Measurements from ENCODE around the gene EGFL8.
A peak's percentile ranks its signal among the peaks of the same experiment; 100 is the strongest.

The EGFL8 gene

GRCh38 chr6:32117461-32117860 is 46.9 kb upstream of the EGFL8 start:
- no peak for TF ChIP-seq RAD21 (IDR thresholded peaks at IDR 0.05; ENCODE audit: low read depth)

GRCh38 chr6:32118782-32119628 is 45.4 kb upstream of the EGFL8 start:
- TF ChIP-seq CEBPB (IDR thresholded peaks at IDR 0.05) (no peak), ZBTB7A (IDR thresholded peaks at IDR 0.05; ENCODE audit: low read depth) (no peak), FOXM1 (IDR thresholded peaks at IDR 0.05; ENCODE audit: borderline replicate concordance, low read depth) (no peak), RAD21 (IDR thresholded peaks at IDR 0.05; ENCODE audit: low read depth) (peak; percentile 87), TCF12 (IDR thresholded peaks at IDR 0.05; ENCODE audit: low read depth) (no peak), CREB1 (IDR thresholded peaks at IDR 0.05; ENCODE audit: low read depth) (no peak)

DNA sequence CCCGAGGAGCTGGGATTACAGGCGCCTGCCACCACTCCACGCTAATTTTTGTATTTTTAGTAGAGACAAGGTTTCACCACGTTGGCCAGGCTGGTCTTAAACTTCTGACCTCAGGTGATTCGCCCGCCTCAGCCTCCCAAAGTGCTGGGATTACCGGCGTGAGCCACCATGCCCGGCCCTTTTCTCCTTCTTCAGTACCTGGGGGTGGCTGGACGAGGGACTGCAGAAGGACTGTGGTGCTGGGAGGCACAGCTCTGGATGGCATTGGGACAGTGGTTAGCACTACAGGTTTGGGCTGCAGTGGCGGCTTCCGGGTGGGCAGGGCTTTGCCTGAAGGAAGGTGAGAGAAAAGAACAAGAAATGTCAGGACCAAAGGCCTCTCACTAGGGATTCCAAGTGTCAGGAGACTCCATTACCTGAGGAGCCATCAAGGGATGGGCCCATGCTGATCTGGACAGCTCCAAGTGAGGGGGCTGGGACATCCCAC is 43.8 kb upstream of the EGFL8 start:
- TF ChIP-seq CREB1 (IDR thresholded peaks at IDR 0.05; ENCODE audit: low read depth) (no peak), FOXM1 (IDR thresholded peaks at IDR 0.05; ENCODE audit: borderline replicate concordance, low read depth) (no peak), EGR1 (IDR thresholded peaks at IDR 0.05) (no peak), TEAD4 (IDR thresholded peaks at IDR 0.05) (no peak), EP300 (IDR thresholded peaks at IDR 0.05; ENCODE audit: borderline replicate concordance) (no peak), YY1 (IDR thresholded peaks at IDR 0.05; ENCODE audit: low read depth) (no peak), CEBPB (IDR thresholded peaks at IDR 0.05) (no peak), USF1 (IDR thresholded peaks at IDR 0.05) (no peak), RAD21 (IDR thresholded peaks at IDR 0.05; ENCODE audit: low read depth) (no peak)
- TF ChIP-seq, protein P1, sequence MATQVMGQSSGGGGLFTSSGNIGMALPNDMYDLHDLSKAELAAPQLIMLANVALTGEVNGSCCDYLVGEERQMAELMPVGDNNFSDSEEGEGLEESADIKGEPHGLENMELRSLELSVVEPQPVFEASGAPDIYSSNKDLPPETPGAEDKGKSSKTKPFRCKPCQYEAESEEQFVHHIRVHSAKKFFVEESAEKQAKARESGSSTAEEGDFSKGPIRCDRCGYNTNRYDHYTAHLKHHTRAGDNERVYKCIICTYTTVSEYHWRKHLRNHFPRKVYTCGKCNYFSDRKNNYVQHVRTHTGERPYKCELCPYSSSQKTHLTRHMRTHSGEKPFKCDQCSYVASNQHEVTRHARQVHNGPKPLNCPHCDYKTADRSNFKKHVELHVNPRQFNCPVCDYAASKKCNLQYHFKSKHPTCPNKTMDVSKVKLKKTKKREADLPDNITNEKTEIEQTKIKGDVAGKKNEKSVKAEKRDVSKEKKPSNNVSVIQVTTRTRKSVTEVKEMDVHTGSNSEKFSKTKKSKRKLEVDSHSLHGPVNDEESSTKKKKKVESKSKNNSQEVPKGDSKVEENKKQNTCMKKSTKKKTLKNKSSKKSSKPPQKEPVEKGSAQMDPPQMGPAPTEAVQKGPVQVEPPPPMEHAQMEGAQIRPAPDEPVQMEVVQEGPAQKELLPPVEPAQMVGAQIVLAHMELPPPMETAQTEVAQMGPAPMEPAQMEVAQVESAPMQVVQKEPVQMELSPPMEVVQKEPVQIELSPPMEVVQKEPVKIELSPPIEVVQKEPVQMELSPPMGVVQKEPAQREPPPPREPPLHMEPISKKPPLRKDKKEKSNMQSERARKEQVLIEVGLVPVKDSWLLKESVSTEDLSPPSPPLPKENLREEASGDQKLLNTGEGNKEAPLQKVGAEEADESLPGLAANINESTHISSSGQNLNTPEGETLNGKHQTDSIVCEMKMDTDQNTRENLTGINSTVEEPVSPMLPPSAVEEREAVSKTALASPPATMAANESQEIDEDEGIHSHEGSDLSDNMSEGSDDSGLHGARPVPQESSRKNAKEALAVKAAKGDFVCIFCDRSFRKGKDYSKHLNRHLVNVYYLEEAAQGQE (IDR thresholded peaks at IDR 0.05; ENCODE audit: low read depth) = no peak

- TF ChIP-seq CREB1 (IDR thresholded peaks at IDR 0.05; ENCODE audit: low read depth) (no peak), FOXM1 (IDR thresholded peaks at IDR 0.05; ENCODE audit: borderline replicate concordance, low read depth) (no peak), EP300 (IDR thresholded peaks at IDR 0.05; ENCODE audit: borderline replicate concordance) (no peak), CEBPB (IDR thresholded peaks at IDR 0.05) (no peak), ZBTB7A (IDR thresholded peaks at IDR 0.05; ENCODE audit: low read depth) (no peak), YY1 (IDR thresholded peaks at IDR 0.05; ENCODE audit: low read depth) (no peak), TEAD4 (IDR thresholded peaks at IDR 0.05) (no peak), RAD21 (IDR thresholded peaks at IDR 0.05; ENCODE audit: low read depth) (no peak)
- TF ChIP-seq, protein P2, sequence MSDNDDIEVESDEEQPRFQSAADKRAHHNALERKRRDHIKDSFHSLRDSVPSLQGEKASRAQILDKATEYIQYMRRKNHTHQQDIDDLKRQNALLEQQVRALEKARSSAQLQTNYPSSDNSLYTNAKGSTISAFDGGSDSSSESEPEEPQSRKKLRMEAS (IDR thresholded peaks at IDR 0.05) = no peak
These were observed 40.7 kb upstream of the EGFL8 start for GRCh38 chr6:32123681-32124080.

- TF ChIP-seq, protein P1 (IDR thresholded peaks at IDR 0.05; ENCODE audit: low read depth) = no peak
- TF ChIP-seq TAF1 (IDR thresholded peaks at IDR 0.05; ENCODE audit: low read depth) = no peak
- no peak for TF ChIP-seq RAD21 (IDR thresholded peaks at IDR 0.05; ENCODE audit: low read depth)
- TF ChIP-seq USF1 (IDR thresholded peaks at IDR 0.05) = no peak
- no peak for TF ChIP-seq EP300 (IDR thresholded peaks at IDR 0.05; ENCODE audit: borderline replicate concordance)
These were observed 37.5 kb upstream of the EGFL8 start for GRCh38 chr6:32126880-32127279.

DNA sequence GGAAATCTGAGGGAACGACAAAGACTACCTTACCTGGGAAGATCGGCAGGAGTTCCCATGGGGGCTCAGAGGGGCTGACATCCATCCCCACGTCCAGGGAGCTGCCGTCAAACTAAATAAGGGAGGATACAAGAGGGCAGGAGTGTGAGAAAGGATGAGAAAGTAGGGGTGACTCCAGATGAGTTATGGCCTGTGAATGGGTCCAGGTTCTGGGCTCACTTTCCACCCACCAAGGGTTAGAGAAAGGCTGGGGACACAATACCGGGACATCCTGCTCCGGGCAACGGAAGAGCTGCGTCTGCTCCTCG is 37.0 kb upstream of the EGFL8 start:
- TF ChIP-seq RAD21 (IDR thresholded peaks at IDR 0.05; ENCODE audit: low read depth) (no peak), TAF1 (IDR thresholded peaks at IDR 0.05; ENCODE audit: low read depth) (no peak), YY1 (IDR thresholded peaks at IDR 0.05; ENCODE audit: low read depth) (no peak), CREB1 (IDR thresholded peaks at IDR 0.05; ENCODE audit: low read depth) (no peak), TEAD4 (IDR thresholded peaks at IDR 0.05) (no peak), ZBTB7A (IDR thresholded peaks at IDR 0.05; ENCODE audit: low read depth) (no peak), USF1 (IDR thresholded peaks at IDR 0.05) (no peak), FOXM1 (IDR thresholded peaks at IDR 0.05; ENCODE audit: borderline replicate concordance, low read depth) (no peak), CEBPB (IDR thresholded peaks at IDR 0.05) (no peak), NFIC (IDR thresholded peaks at IDR 0.05) (no peak), EGR1 (IDR thresholded peaks at IDR 0.05) (no peak), EP300 (IDR thresholded peaks at IDR 0.05; ENCODE audit: borderline replicate concordance) (no peak), TCF12 (IDR thresholded peaks at IDR 0.05; ENCODE audit: low read depth) (no peak)
- TF ChIP-seq, protein P1 (IDR thresholded peaks at IDR 0.05; ENCODE audit: low read depth) = no peak
- TF ChIP-seq, protein P2 (IDR thresholded peaks at IDR 0.05) = no peak
